Nephron progenitor cell (in vitro differentiated cells): ENCODE results near the gene RAB4A.
"Not testable (repeated sequence)": the region's sequence is repeated elsewhere in the genome, so short reads cannot be mapped to it uniquely, and the experiment has no call there.

ENCODE experiments used
- DNase-seq: peaks from one replicate; pipeline ENCODE4 v3.0.0; 2021
- H3K27ac Mint-ChIP-seq: 2 replicates; pipeline ENCODE4 v1.8.0; 2021; ENCODE audit warnings: mild to moderate bottlenecking, moderate library complexity, mixed read lengths
- H3K27me3 Mint-ChIP-seq: 2 replicates; pipeline ENCODE4 v1.8.0; 2021; ENCODE audit warnings: mild to moderate bottlenecking, low read depth, mixed read lengths; ENCODE audit not compliant: poor library complexity
- H3K36me3 Mint-ChIP-seq: 2 replicates; pipeline ENCODE4 v1.8.0; 2021; ENCODE audit warnings: low read depth, mixed read lengths
- H3K4me1 Mint-ChIP-seq: 2 replicates; pipeline ENCODE4 v1.8.0; 2021; ENCODE audit warnings: mixed read lengths
- H3K4me3 Mint-ChIP-seq: 2 replicates; pipeline ENCODE4 v1.8.0; 2021; ENCODE audit warnings: mild to moderate bottlenecking, moderate library complexity, mixed read lengths
- H3K9me3 Mint-ChIP-seq: 2 replicates; pipeline ENCODE4 v1.8.0; 2021; ENCODE audit warnings: mild to moderate bottlenecking, moderate library complexity, mixed read lengths
- CTCF ChIP-seq: fragments of 200-600 bp; sonication (generic); IDR thresholded peaks from 2 replicates; pipeline ENCODE4 v1.5.0; 2021; ENCODE audit warnings: antibody characterized with exemption

The RAB4A gene

GRCh38 chr1:229288516-229288915 lies 17.6 kb downstream of the RAB4A start:
- Mint-ChIP-seq H3K4me1 (peaks cover 4% of the 10 kb centered on the region), H3K27me3 (peaks cover 1% of the 10 kb centered on the region), H3K27ac (no peak overlapping the region), H3K9me3 (no peaks in the 10 kb centered on the region), H3K4me3 (no peak overlapping the region), H3K36me3 (peaks cover 24% of the 10 kb centered on the region)
- TF ChIP-seq CTCF, result no peak
- DNase-seq, result no peak

GRCh38 chr1:229291686-229292085 lies 20.8 kb downstream of the RAB4A start:
- peaks cover 33% of the 10 kb centered on the region for H3K36me3 Mint-ChIP-seq
- H3K4me1 Mint-ChIP-seq, H3K9me3 Mint-ChIP-seq: not testable (repeated sequence)

GRCh38 chr1:229293528-229294204 lies 22.8 kb downstream of the RAB4A start:
- H3K4me3 Mint-ChIP-seq, result no peak overlapping the region
- H3K9me3 Mint-ChIP-seq, result no peaks in the 10 kb centered on the region
- H3K27ac Mint-ChIP-seq, result no peak overlapping the region
- peaks cover 35% of the 10 kb centered on the region for H3K36me3 Mint-ChIP-seq
- peaks cover 3% of the 10 kb centered on the region for H3K27me3 Mint-ChIP-seq
- H3K4me1 Mint-ChIP-seq, result no peaks in the 10 kb centered on the region
- no peak for TF ChIP-seq CTCF
- DNase-seq, result no peak

More at GRCh38 chr1:229291686-229292085, 20.8 kb downstream of the RAB4A start:
- not testable (repeated sequence) for H3K27ac Mint-ChIP-seq, H3K4me3 Mint-ChIP-seq, H3K27me3 Mint-ChIP-seq, DNase-seq

GRCh38 chr1:229295745-229296144 lies 24.8 kb downstream of the RAB4A start:
- Mint-ChIP-seq H3K9me3 (no peaks in the 10 kb centered on the region), H3K4me1 (no peaks in the 10 kb centered on the region), H3K27me3 (peaks cover 3% of the 10 kb centered on the region), H3K4me3 (no peak overlapping the region), H3K27ac (no peak overlapping the region), H3K36me3 (peaks cover 42% of the 10 kb centered on the region)
- no peak for TF ChIP-seq CTCF
- DNase-seq, result no peak

GRCh38 chr1:229296541-229296941 lies 25.6 kb downstream of the RAB4A start:
- TF ChIP-seq CTCF, result no peak
- H3K9me3 Mint-ChIP-seq, result no peaks in the 10 kb centered on the region
- H3K27ac Mint-ChIP-seq, result peak overlapping the region; percentile 17
- H3K4me1 Mint-ChIP-seq, result no peaks in the 10 kb centered on the region
- peaks cover 3% of the 10 kb centered on the region for H3K27me3 Mint-ChIP-seq
- DNase-seq, result no peak
- peaks cover 36% of the 10 kb centered on the region for H3K36me3 Mint-ChIP-seq
- H3K4me3 Mint-ChIP-seq, result no peak overlapping the region

GRCh38 chr1:229297746-229298145 lies 26.8 kb downstream of the RAB4A start:
- Mint-ChIP-seq H3K36me3 (peaks cover 34% of the 10 kb centered on the region), H3K9me3 (no peaks in the 10 kb centered on the region), H3K27ac (no peak overlapping the region), H3K4me3 (no peak overlapping the region), H3K27me3 (peaks cover 3% of the 10 kb centered on the region), H3K4me1 (no peaks in the 10 kb centered on the region)
- DNase-seq, result no peak
- no peak for TF ChIP-seq CTCF
